ENCODE results near the gene DCX.

DCX gene

GRCh38 chrX:111394569-111394968 lies 17.4 kb downstream of the DCX start:
- Mint-ChIP-seq H3K36me3 (ENCODE audit: low read depth) (no peaks in the 10 kb centered on the region), H3K27ac (no peak overlapping the region), H3K27me3 (ENCODE audit: low read depth) (no peaks in the 10 kb centered on the region), H3K4me1 (ENCODE audit: low read depth) (no peaks in the 10 kb centered on the region), H3K4me3 (no peak overlapping the region), H3K9me3 (no peaks in the 10 kb centered on the region)
- DNase-seq (ENCODE audit: low spot score), result no peak

- no peaks in the 10 kb centered on the region for H3K9me3 Mint-ChIP-seq
- H3K27ac Mint-ChIP-seq, result no peak overlapping the region
- no peaks in the 10 kb centered on the region for H3K4me1 Mint-ChIP-seq (ENCODE audit: low read depth)
- DNase-seq (ENCODE audit: low spot score), result no peak
- H3K36me3 Mint-ChIP-seq (ENCODE audit: low read depth), result no peaks in the 10 kb centered on the region
- H3K4me3 Mint-ChIP-seq, result no peak overlapping the region
- no peaks in the 10 kb centered on the region for H3K27me3 Mint-ChIP-seq (ENCODE audit: low read depth)
Measured at GRCh38 chrX:111387470-111388070, 24.4 kb downstream of the DCX start.

- DNase-seq (ENCODE audit: low spot score), result no peak
- no peak overlapping the region for H3K27ac Mint-ChIP-seq
- no peaks in the 10 kb centered on the region for H3K4me1 Mint-ChIP-seq (ENCODE audit: low read depth)
- no peaks in the 10 kb centered on the region for H3K36me3 Mint-ChIP-seq (ENCODE audit: low read depth)
- no peaks in the 10 kb centered on the region for H3K27me3 Mint-ChIP-seq (ENCODE audit: low read depth)
- no peak overlapping the region for H3K4me3 Mint-ChIP-seq
- no peaks in the 10 kb centered on the region for H3K9me3 Mint-ChIP-seq
Measured at GRCh38 chrX:111386615-111387233, 25.3 kb downstream of the DCX start.

- no peaks in the 10 kb centered on the region for H3K36me3 Mint-ChIP-seq (ENCODE audit: low read depth)
Measured at GRCh38 chrX:111386077-111386476, 25.9 kb downstream of the DCX start.

GRCh38 chrX:111382277-111382676 lies 29.7 kb downstream of the DCX start:
- no peaks in the 10 kb centered on the region for H3K27me3 Mint-ChIP-seq (ENCODE audit: low read depth)
- no peak overlapping the region for H3K4me3 Mint-ChIP-seq
- no peaks in the 10 kb centered on the region for H3K4me1 Mint-ChIP-seq (ENCODE audit: low read depth)
- DNase-seq (ENCODE audit: low spot score), result no peak
- H3K9me3 Mint-ChIP-seq, result no peaks in the 10 kb centered on the region
- H3K36me3 Mint-ChIP-seq (ENCODE audit: low read depth), result no peaks in the 10 kb centered on the region
- H3K27ac Mint-ChIP-seq, result no peak overlapping the region

More at GRCh38 chrX:111386077-111386476, 25.9 kb downstream of the DCX start:
- Mint-ChIP-seq H3K4me1 (ENCODE audit: low read depth) (no peaks in the 10 kb centered on the region), H3K9me3 (no peaks in the 10 kb centered on the region), H3K27me3 (ENCODE audit: low read depth) (no peaks in the 10 kb centered on the region), H3K27ac (no peak overlapping the region), H3K4me3 (no peak overlapping the region)
- DNase-seq (ENCODE audit: low spot score), result no peak

- Mint-ChIP-seq H3K4me1 (ENCODE audit: low read depth) (no peaks in the 10 kb centered on the region), H3K27me3 (ENCODE audit: low read depth) (no peaks in the 10 kb centered on the region), H3K9me3 (no peaks in the 10 kb centered on the region), H3K36me3 (ENCODE audit: low read depth) (no peaks in the 10 kb centered on the region), H3K27ac (no peak overlapping the region), H3K4me3 (no peak overlapping the region)
- DNase-seq (ENCODE audit: low spot score), result no peak
Measured at GRCh38 chrX:111376897-111377578, 35.0 kb downstream of the DCX start.

- H3K36me3 Mint-ChIP-seq (ENCODE audit: low read depth), result no peaks in the 10 kb centered on the region
- DNase-seq (ENCODE audit: low spot score), result no peak
- no peaks in the 10 kb centered on the region for H3K4me1 Mint-ChIP-seq (ENCODE audit: low read depth)
- no peak overlapping the region for H3K27ac Mint-ChIP-seq
- H3K27me3 Mint-ChIP-seq (ENCODE audit: low read depth), result no peaks in the 10 kb centered on the region
- H3K4me3 Mint-ChIP-seq, result no peak overlapping the region
- no peaks in the 10 kb centered on the region for H3K9me3 Mint-ChIP-seq
Measured at GRCh38 chrX:111376486-111376885, 35.5 kb downstream of the DCX start.

GRCh38 chrX:111375747-111376146 lies 36.2 kb downstream of the DCX start:
- H3K4me3 Mint-ChIP-seq, result no peak overlapping the region
- H3K9me3 Mint-ChIP-seq, result no peaks in the 10 kb centered on the region
- no peak overlapping the region for H3K27ac Mint-ChIP-seq
- H3K27me3 Mint-ChIP-seq (ENCODE audit: low read depth), result no peaks in the 10 kb centered on the region
- H3K36me3 Mint-ChIP-seq (ENCODE audit: low read depth), result no peaks in the 10 kb centered on the region
- H3K4me1 Mint-ChIP-seq (ENCODE audit: low read depth), result no peaks in the 10 kb centered on the region
- no peak for DNase-seq (ENCODE audit: low spot score)

- Mint-ChIP-seq H3K27me3 (ENCODE audit: low read depth) (no peaks in the 10 kb centered on the region), H3K27ac (no peak overlapping the region), H3K4me3 (no peak overlapping the region), H3K36me3 (ENCODE audit: low read depth) (no peaks in the 10 kb centered on the region), H3K9me3 (no peaks in the 10 kb centered on the region), H3K4me1 (ENCODE audit: low read depth) (no peaks in the 10 kb centered on the region)
- DNase-seq (ENCODE audit: low spot score), result no peak
Measured at GRCh38 chrX:111372086-111372485, 39.9 kb downstream of the DCX start.

- Mint-ChIP-seq H3K36me3 (ENCODE audit: low read depth) (no peaks in the 10 kb centered on the region), H3K27me3 (ENCODE audit: low read depth) (no peaks in the 10 kb centered on the region), H3K27ac (no peak overlapping the region), H3K4me1 (ENCODE audit: low read depth) (no peaks in the 10 kb centered on the region), H3K9me3 (no peaks in the 10 kb centered on the region), H3K4me3 (no peak overlapping the region)
- no peak for DNase-seq (ENCODE audit: low spot score)
Measured at GRCh38 chrX:111365770-111366325, 46.1 kb downstream of the DCX start.

GRCh38 chrX:111363741-111364140 lies 48.3 kb downstream of the DCX start:
- Mint-ChIP-seq H3K4me3 (no peak overlapping the region), H3K9me3 (no peaks in the 10 kb centered on the region), H3K27ac (no peak overlapping the region), H3K36me3 (ENCODE audit: low read depth) (no peaks in the 10 kb centered on the region), H3K27me3 (ENCODE audit: low read depth) (no peaks in the 10 kb centered on the region), H3K4me1 (ENCODE audit: low read depth) (no peaks in the 10 kb centered on the region)
- no peak for DNase-seq (ENCODE audit: low spot score)

GRCh38 chrX:111361751-111362150 lies 50.2 kb downstream of the DCX start:
- Mint-ChIP-seq H3K4me3 (no peak overlapping the region), H3K4me1 (ENCODE audit: low read depth) (no peaks in the 10 kb centered on the region), H3K9me3 (no peaks in the 10 kb centered on the region), H3K27me3 (ENCODE audit: low read depth) (no peaks in the 10 kb centered on the region), H3K36me3 (ENCODE audit: low read depth) (no peaks in the 10 kb centered on the region), H3K27ac (no peak overlapping the region)
- no peak for DNase-seq (ENCODE audit: low spot score)

- no peak for DNase-seq (ENCODE audit: low spot score)
- H3K27me3 Mint-ChIP-seq (ENCODE audit: low read depth), result no peaks in the 10 kb centered on the region
- no peak overlapping the region for H3K27ac Mint-ChIP-seq
- H3K4me3 Mint-ChIP-seq, result no peak overlapping the region
- no peaks in the 10 kb centered on the region for H3K36me3 Mint-ChIP-seq (ENCODE audit: low read depth)
- H3K4me1 Mint-ChIP-seq (ENCODE audit: low read depth), result no peaks in the 10 kb centered on the region
- H3K9me3 Mint-ChIP-seq, result no peaks in the 10 kb centered on the region
Measured at GRCh38 chrX:111360839-111361238, 51.2 kb downstream of the DCX start.

- Mint-ChIP-seq H3K27me3 (ENCODE audit: low read depth) (no peaks in the 10 kb centered on the region), H3K27ac (no peak overlapping the region), H3K4me3 (no peak overlapping the region), H3K9me3 (no peaks in the 10 kb centered on the region), H3K4me1 (ENCODE audit: low read depth) (no peaks in the 10 kb centered on the region), H3K36me3 (ENCODE audit: low read depth) (no peaks in the 10 kb centered on the region)
- no peak for DNase-seq (ENCODE audit: low spot score)
Measured at GRCh38 chrX:111355523-111356115, 56.4 kb downstream of the DCX start.

Measured in T-helper 2 cell treated with Interferon-gamma antibody and Interleukin-4, amounts not matched to agents 5 μg/mL and 100 μg/mL, for 36 hours (primary cell).